ENCODE results near the gene PDE11A. TPM values are rescaled to one million over a fixed set of nuclear protein-coding genes. Genes with fewer than 3 reads are reported as not detected.

PDE11A gene
- total RNA-seq, 1 donor from 2014 or later: 1.2 TPM

DNA sequence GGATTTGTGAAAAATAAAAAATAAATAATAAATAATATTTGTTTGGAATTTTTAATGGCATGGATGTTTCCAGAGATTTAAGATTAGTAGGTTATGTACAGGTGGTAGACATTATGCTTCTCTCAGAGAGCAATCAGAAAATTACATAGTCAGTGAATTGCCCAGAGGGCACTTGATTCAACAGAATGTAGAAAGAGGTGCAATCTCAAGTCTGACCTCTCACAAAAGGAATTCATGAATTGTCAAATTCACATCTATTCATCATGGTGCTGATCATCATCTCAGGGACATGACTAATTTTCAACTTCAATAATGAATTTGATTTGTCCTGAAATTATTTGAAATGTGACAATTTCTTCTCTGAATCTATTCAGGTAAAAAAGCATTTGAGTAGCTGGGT, 172.5 kb downstream of the PDE11A start:
- TF ChIP-seq, protein P1, sequence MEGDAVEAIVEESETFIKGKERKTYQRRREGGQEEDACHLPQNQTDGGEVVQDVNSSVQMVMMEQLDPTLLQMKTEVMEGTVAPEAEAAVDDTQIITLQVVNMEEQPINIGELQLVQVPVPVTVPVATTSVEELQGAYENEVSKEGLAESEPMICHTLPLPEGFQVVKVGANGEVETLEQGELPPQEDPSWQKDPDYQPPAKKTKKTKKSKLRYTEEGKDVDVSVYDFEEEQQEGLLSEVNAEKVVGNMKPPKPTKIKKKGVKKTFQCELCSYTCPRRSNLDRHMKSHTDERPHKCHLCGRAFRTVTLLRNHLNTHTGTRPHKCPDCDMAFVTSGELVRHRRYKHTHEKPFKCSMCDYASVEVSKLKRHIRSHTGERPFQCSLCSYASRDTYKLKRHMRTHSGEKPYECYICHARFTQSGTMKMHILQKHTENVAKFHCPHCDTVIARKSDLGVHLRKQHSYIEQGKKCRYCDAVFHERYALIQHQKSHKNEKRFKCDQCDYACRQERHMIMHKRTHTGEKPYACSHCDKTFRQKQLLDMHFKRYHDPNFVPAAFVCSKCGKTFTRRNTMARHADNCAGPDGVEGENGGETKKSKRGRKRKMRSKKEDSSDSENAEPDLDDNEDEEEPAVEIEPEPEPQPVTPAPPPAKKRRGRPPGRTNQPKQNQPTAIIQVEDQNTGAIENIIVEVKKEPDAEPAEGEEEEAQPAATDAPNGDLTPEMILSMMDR (conservative IDR thresholded peaks at IDR 0.05; ENCODE audit: low read depth, low read length): no peak
- H3K4me3 ChIP-seq (ENCODE audit: low read depth, low read length): no peak overlapping the region
- no peak for DNase-seq (ENCODE audit: low read depth)

DNA sequence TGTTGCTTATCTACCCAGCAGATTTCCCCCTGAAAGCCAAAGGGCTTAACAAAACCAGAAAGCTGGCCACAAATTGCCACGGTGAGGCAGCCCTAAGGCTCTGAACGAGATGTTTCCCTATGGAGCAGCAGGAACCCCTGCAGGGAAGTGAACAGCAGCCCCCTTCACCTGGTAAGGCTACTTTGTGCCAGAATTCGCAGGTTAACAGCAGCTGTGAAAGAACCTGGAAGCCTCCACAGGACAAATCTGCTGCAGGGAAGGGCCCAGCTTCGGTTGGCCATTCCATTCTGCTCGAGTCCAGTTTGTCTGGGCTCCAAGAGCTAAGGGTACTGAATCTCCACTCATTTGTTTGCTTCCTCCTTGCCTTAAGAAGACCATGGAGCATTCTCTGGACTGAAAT, 175.3 kb downstream of the PDE11A start:
- H3K4me3 ChIP-seq (ENCODE audit: low read depth, low read length): no peak overlapping the region
- DNase-seq (ENCODE audit: low read depth): no peak
- TF ChIP-seq, protein P1 (conservative IDR thresholded peaks at IDR 0.05; ENCODE audit: low read depth, low read length): no peak

- TF ChIP-seq, protein P1 (conservative IDR thresholded peaks at IDR 0.05; ENCODE audit: low read depth, low read length): no peak
- no peak for DNase-seq (ENCODE audit: low read depth)
- no peak overlapping the region for H3K4me3 ChIP-seq (ENCODE audit: low read depth, low read length)
These were observed 176.0 kb downstream of the PDE11A start for GRCh38 chr2:177896587-177896986.

GRCh38 chr2:177894546-177894945, 178.0 kb downstream of the PDE11A start:
- H3K4me3 ChIP-seq (ENCODE audit: low read depth, low read length): no peak overlapping the region
- TF ChIP-seq, protein P1 (conservative IDR thresholded peaks at IDR 0.05; ENCODE audit: low read depth, low read length): no peak
- no peak for DNase-seq (ENCODE audit: low read depth)

DNA sequence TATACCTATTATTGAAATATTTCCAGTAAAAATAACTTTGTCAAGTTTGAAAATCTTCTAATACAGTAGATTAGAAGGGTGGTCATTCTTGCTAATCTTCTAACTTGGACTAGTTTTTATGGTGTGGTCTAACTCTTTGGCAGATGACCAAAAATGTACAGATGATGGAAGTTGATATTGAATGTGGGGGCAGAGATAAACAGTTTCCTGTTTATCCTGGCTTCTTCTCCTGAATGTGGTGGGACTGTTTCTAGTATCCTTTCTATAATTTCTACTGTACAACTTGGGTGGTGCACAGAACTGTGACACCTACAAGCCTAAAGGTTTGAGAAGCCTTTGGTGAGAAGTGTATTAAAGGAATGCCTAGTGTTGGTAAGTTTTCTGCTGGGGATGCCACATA, 178.7 kb downstream of the PDE11A start:
- H3K4me3 ChIP-seq (ENCODE audit: low read depth, low read length): no peak overlapping the region
- TF ChIP-seq, protein P1 (conservative IDR thresholded peaks at IDR 0.05; ENCODE audit: low read depth, low read length): no peak
- no peak for DNase-seq (ENCODE audit: low read depth)

DNA sequence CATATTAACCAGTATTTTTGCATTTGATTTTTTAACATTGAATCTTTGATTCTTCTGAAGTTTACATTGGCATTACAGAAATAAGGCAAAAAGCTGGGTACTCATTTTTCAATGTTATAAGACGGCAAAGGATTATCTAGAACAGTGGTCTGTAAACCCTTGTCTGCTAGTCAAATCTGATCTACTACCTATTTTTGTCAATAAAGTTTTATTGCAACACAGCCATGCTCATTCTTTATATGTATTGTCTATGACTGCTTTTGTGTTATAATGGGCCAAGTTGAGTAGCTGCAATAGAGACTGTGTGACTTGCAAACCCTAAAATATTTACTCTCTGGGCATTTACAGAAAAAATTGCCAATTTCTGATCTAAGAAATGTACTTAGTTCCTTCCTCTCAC, 181.0 kb downstream of the PDE11A start:
- TF ChIP-seq, protein P1 (conservative IDR thresholded peaks at IDR 0.05; ENCODE audit: low read depth, low read length): no peak
- no peak for DNase-seq (ENCODE audit: low read depth)
- H3K4me3 ChIP-seq (ENCODE audit: low read depth, low read length): no peak overlapping the region

GRCh38 chr2:177889818-177890460, 182.6 kb downstream of the PDE11A start:
- no peak for DNase-seq (ENCODE audit: low read depth)
- TF ChIP-seq, protein P1 (conservative IDR thresholded peaks at IDR 0.05; ENCODE audit: low read depth, low read length): no peak
- no peak overlapping the region for H3K4me3 ChIP-seq (ENCODE audit: low read depth, low read length)

Data from epithelial cell of proximal tubule (primary cell).